WTC11 (cell line): ENCODE measurements around the gene ARHGAP32. TPM values are rescaled to one million over a fixed set of nuclear protein-coding genes. Genes with fewer than 3 reads are reported as not detected.

Experiments used
- ATAC-seq: fragments of 200-7000 bp; cut with Tn5 transposase; 2 replicates; pipeline ENCODE4 v1.10.0; 2021; ENCODE audit warnings: mild to moderate bottlenecking, moderate library complexity
- CTCF ChIA-PET: fragments of 300-600 bp; sonication (Branson Sonifier 250); formaldehyde crosslinking; loops from one replicate; lab custom pipeline; 2021; ENCODE audit warnings: antibody characterized with exemption; lab: Charles Lee
- POLR2A ChIA-PET: fragments of 350-600 bp; sonication (Branson Sonifier 250); formaldehyde crosslinking; loops from one replicate; lab custom pipeline; 2021; ENCODE audit warnings: antibody characterized with exemption; lab: Charles Lee
- DNase-seq: peaks from one replicate; pipeline ENCODE4 v3.0.0; 2021; ENCODE audit warnings: low spot score
- H3K27ac Mint-ChIP-seq: 2 replicates; pipeline ENCODE4 v1.8.0; 2021; ENCODE audit warnings: mixed read lengths
- H3K27me3 Mint-ChIP-seq: 2 replicates; pipeline ENCODE4 v1.8.0; 2021; ENCODE audit warnings: low read depth, mild to moderate bottlenecking, moderate library complexity, mixed read lengths
- H3K36me3 Mint-ChIP-seq: 2 replicates; pipeline ENCODE4 v1.8.0; 2021; ENCODE audit warnings: mixed read lengths
- H3K4me1 Mint-ChIP-seq: 2 replicates; pipeline ENCODE4 v1.8.0; 2022; ENCODE audit warnings: mixed read lengths
- H3K4me3 Mint-ChIP-seq: 2 replicates; pipeline ENCODE4 v1.8.0; 2021; ENCODE audit warnings: mild to moderate bottlenecking, moderate library complexity, mixed read lengths
- H3K9me3 Mint-ChIP-seq: 2 replicates; pipeline ENCODE4 v1.8.0; 2021; ENCODE audit warnings: mixed read lengths
- ARID4B ChIP-seq: sonication (generic); formaldehyde crosslinking; IDR thresholded peaks from 2 replicates; pipeline ENCODE4 v1.8.0; 2023; ENCODE audit warnings: missing genetic modification reagents, mild to moderate bottlenecking, borderline replicate concordance
- ATF2 ChIP-seq: sonication (generic); formaldehyde crosslinking; IDR thresholded peaks from 2 replicates; pipeline ENCODE4 v1.8.1; 2022; ENCODE audit warnings: low read depth, missing genetic modification reagents, borderline replicate concordance
- CDX4 ChIP-seq: fragments of 250-450 bp; sonication (Bioruptor Pico); IDR thresholded peaks from 2 replicates; pipeline ENCODE4 v1.9.0; 2021; ENCODE audit warnings: moderate library complexity, mild to moderate bottlenecking, inconsistent platforms, borderline replicate concordance
- CREB1 ChIP-seq: sonication (generic); formaldehyde crosslinking; IDR thresholded peaks from 2 replicates; pipeline ENCODE4 v1.8.0; 2023; ENCODE audit warnings: mild to moderate bottlenecking, missing genetic modification reagents
- ELF4 ChIP-seq: sonication (generic); formaldehyde crosslinking; IDR thresholded peaks from 2 replicates; pipeline ENCODE4 v1.8.1; 2022; ENCODE audit warnings: low read depth, mild to moderate bottlenecking, moderate library complexity, missing genetic modification reagents
- EMX1 ChIP-seq: fragments of 250-450 bp; sonication (Bioruptor Pico); IDR thresholded peaks from 2 replicates; pipeline ENCODE4 v1.8.0; 2021; ENCODE audit warnings: mild to moderate bottlenecking
- FOXJ3 ChIP-seq: sonication (generic); formaldehyde crosslinking; IDR thresholded peaks from 2 replicates; pipeline ENCODE4 v1.9.0; 2021; ENCODE audit warnings: missing genetic modification reagents, mild to moderate bottlenecking, borderline replicate concordance
- FOXP4 ChIP-seq: sonication (generic); formaldehyde crosslinking; IDR thresholded peaks from 2 replicates; pipeline ENCODE4 v1.8.0; 2022; ENCODE audit warnings: mild to moderate bottlenecking, missing genetic modification reagents
- HMGXB4 ChIP-seq: sonication (generic); formaldehyde crosslinking; IDR thresholded peaks from 2 replicates; pipeline ENCODE4 v1.8.1; 2023; ENCODE audit warnings: mild to moderate bottlenecking, moderate library complexity, missing genetic modification reagents
- IRF1 ChIP-seq: sonication (generic); formaldehyde crosslinking; IDR thresholded peaks from 2 replicates; pipeline ENCODE4 v1.8.0; 2023; ENCODE audit warnings: missing genetic modification reagents
- JAZF1 ChIP-seq: fragments of 250-450 bp; sonication (Bioruptor Pico); IDR thresholded peaks from 2 replicates; pipeline ENCODE4 v1.9.0; 2021; ENCODE audit warnings: moderate library complexity, mild to moderate bottlenecking, inconsistent platforms
- MXD4 ChIP-seq: fragments of 250-450 bp; sonication (Bioruptor Pico); IDR thresholded peaks from 2 replicates; pipeline ENCODE4 v1.8.0; 2021; ENCODE audit warnings: mild to moderate bottlenecking, moderate library complexity, borderline replicate concordance
- NFE2L1 ChIP-seq: sonication (generic); formaldehyde crosslinking; IDR thresholded peaks from 2 replicates; pipeline ENCODE4 v1.8.1; 2023; ENCODE audit warnings: missing genetic modification reagents
- NFYB ChIP-seq: sonication (generic); formaldehyde crosslinking; conservative IDR thresholded peaks from 2 replicates; pipeline ENCODE4 v1.8.0; 2022; ENCODE audit warnings: low read depth, missing genetic modification reagents
- SP1 ChIP-seq: sonication (generic); formaldehyde crosslinking; conservative IDR thresholded peaks from 2 replicates; pipeline ENCODE4 v1.8.1; 2022; ENCODE audit warnings: missing genetic modification reagents
- TCF7 ChIP-seq: sonication (generic); formaldehyde crosslinking; IDR thresholded peaks from 2 replicates; pipeline ENCODE4 v1.8.0; 2022; ENCODE audit warnings: mild to moderate bottlenecking, low read depth, missing genetic modification reagents, moderate library complexity
- TEAD1 ChIP-seq: sonication (generic); formaldehyde crosslinking; IDR thresholded peaks from 2 replicates; pipeline ENCODE4 v1.8.0; 2022; ENCODE audit warnings: mild to moderate bottlenecking, missing genetic modification reagents
- TEAD4 ChIP-seq: sonication (generic); formaldehyde crosslinking; IDR thresholded peaks from 2 replicates; pipeline ENCODE4 v1.8.0; 2022; ENCODE audit warnings: mild to moderate bottlenecking, missing genetic modification reagents
- ZNF219 ChIP-seq: sonication (generic); formaldehyde crosslinking; IDR thresholded peaks from 2 replicates; pipeline ENCODE4 v1.8.0; 2023; ENCODE audit warnings: missing genetic modification reagents, mild to moderate bottlenecking, borderline replicate concordance
- ZNF671 ChIP-seq: fragments of 250-450 bp; sonication (Bioruptor Pico); IDR thresholded peaks from 2 replicates; pipeline ENCODE4 v1.8.0; 2021; ENCODE audit warnings: mild to moderate bottlenecking
- total RNA-seq: library from RNA; stranded (reverse); gene quantifications from 3 replicates; pipeline ENCODE4 v1.2.3, GENCODE V29; 2021
- TF ChIP-seq, protein P1 (sequence below): sonication (generic); formaldehyde crosslinking; IDR thresholded peaks from 2 replicates; pipeline ENCODE4 v1.8.0; 2022; ENCODE audit warnings: mild to moderate bottlenecking, missing genetic modification reagents
- TF ChIP-seq, protein P2 (sequence below): sonication (generic); formaldehyde crosslinking; IDR thresholded peaks from 2 replicates; pipeline ENCODE4 v1.8.1; 2022; ENCODE audit warnings: mild to moderate bottlenecking, moderate library complexity, missing genetic modification reagents
- TF ChIP-seq, protein P3 (sequence below): fragments of 250-450 bp; sonication (Bioruptor Pico); IDR thresholded peaks from 2 replicates; pipeline ENCODE4 v1.9.0; 2021; ENCODE audit warnings: mild to moderate bottlenecking

ARHGAP32 gene
- total RNA-seq, 1 experiment from 2014 or later = 25.6 TPM

- TF ChIP-seq CDX4 (CRISPR knock-in tag) (no peak), CREB1 (CRISPR knock-in tag) (no peak), ELF4 (CRISPR knock-in tag) (no peak), NFYB (no peak), ARID4B (CRISPR knock-in tag) (no peak), SP1 (CRISPR knock-in tag) (no peak), IRF1 (CRISPR knock-in tag) (no peak), TEAD1 (CRISPR knock-in tag) (no peak), ZNF219 (no peak)
These were observed 98.8 kb downstream of the ARHGAP32 start (continued) for GRCh38 chr11:129093283-129093682.

DNA sequence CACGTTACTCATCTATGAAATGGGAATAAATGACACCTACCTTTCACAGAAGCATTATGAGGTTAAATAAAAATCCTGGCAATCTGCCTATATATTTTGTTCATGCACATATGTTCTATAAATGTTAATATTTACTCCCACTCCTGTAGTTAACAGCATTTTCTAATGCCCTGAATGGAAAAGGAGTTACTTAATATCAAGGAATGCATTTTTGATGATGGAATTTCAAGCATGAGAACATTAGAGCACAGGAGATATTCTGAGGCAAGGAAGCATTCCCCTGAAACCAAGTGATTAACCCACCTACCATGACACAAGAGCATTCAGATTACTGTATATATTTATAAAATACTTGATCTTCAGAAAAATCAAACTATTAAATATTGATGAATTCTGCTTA lies 102.1 kb downstream of the ARHGAP32 start:
- H3K27me3 Mint-ChIP-seq = no peaks in the 10 kb centered on the region
- DNase-seq (no peak), ATAC-seq (no peak)
- H3K4me1 Mint-ChIP-seq = no peaks in the 10 kb centered on the region
- ChIA-PET CTCF (no interaction called here), POLR2A (no interaction called here)
- no peak overlapping the region for H3K4me3 Mint-ChIP-seq
- H3K9me3 Mint-ChIP-seq = peaks cover 8% of the 10 kb centered on the region
- no peak overlapping the region for H3K27ac Mint-ChIP-seq
- peaks cover 3% of the 10 kb centered on the region; the same call in 1 of the 2 replicates for H3K36me3 Mint-ChIP-seq
- TF ChIP-seq MXD4 (no peak), NFE2L1 (CRISPR knock-in tag) (no peak), TEAD1 (CRISPR knock-in tag) (no peak), CREB1 (CRISPR knock-in tag) (no peak), HMGXB4 (no peak), ATF2 (CRISPR knock-in tag) (no peak), JAZF1 (CRISPR knock-in tag) (no peak), FOXP4 (CRISPR knock-in tag) (no peak), EMX1 (no peak), FOXJ3 (no peak), NFYB (no peak), ELF4 (CRISPR knock-in tag) (no peak), IRF1 (CRISPR knock-in tag) (no peak), ZNF671 (CRISPR knock-in tag) (no peak), TEAD4 (CRISPR knock-in tag) (no peak), TCF7 (CRISPR knock-in tag) (no peak)
- TF ChIP-seq, protein P1, sequence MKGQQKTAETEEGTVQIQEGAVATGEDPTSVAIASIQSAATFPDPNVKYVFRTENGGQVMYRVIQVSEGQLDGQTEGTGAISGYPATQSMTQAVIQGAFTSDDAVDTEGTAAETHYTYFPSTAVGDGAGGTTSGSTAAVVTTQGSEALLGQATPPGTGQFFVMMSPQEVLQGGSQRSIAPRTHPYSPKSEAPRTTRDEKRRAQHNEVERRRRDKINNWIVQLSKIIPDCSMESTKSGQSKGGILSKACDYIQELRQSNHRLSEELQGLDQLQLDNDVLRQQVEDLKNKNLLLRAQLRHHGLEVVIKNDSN = no peak
- TF ChIP-seq, protein P2, sequence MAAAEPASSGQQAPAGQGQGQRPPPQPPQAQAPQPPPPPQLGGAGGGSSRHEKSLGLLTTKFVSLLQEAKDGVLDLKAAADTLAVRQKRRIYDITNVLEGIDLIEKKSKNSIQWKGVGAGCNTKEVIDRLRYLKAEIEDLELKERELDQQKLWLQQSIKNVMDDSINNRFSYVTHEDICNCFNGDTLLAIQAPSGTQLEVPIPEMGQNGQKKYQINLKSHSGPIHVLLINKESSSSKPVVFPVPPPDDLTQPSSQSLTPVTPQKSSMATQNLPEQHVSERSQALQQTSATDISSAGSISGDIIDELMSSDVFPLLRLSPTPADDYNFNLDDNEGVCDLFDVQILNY (CRISPR knock-in tag) = no peak
- TF ChIP-seq, protein P3, sequence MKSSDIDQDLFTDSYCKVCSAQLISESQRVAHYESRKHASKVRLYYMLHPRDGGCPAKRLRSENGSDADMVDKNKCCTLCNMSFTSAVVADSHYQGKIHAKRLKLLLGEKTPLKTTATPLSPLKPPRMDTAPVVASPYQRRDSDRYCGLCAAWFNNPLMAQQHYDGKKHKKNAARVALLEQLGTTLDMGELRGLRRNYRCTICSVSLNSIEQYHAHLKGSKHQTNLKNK (CRISPR knock-in tag) = no peak
